ENCODE results near the gene CD55.

Gene CD55

GRCh38 chr1:207331354-207332313 lies 10.2 kb downstream of the CD55 start:
- Mint-ChIP-seq H3K4me3 (no peak overlapping the region), H3K4me1 (ENCODE audit: low read depth) (peaks cover 81% of the 10 kb centered on the region), H3K27ac (no peak overlapping the region), H3K27me3 (peaks cover 1% of the 10 kb centered on the region), H3K9me3 (peaks cover 14% of the 10 kb centered on the region), H3K36me3 (ENCODE audit: low read depth) (peaks cover 95% of the 10 kb centered on the region)

GRCh38 chr1:207333009-207333600 lies 11.6 kb downstream of the CD55 start:
- Mint-ChIP-seq H3K9me3 (peaks cover 18% of the 10 kb centered on the region), H3K4me1 (ENCODE audit: low read depth) (peaks cover 82% of the 10 kb centered on the region), H3K4me3 (peak overlapping the region; percentile 35), H3K27ac (peak overlapping the region; percentile 99), H3K27me3 (peaks cover 3% of the 10 kb centered on the region), H3K36me3 (ENCODE audit: low read depth) (peaks cover 95% of the 10 kb centered on the region)

- Mint-ChIP-seq H3K36me3 (ENCODE audit: low read depth) (peaks cover 95% of the 10 kb centered on the region), H3K9me3 (peaks cover 18% of the 10 kb centered on the region), H3K27me3 (peaks cover 3% of the 10 kb centered on the region), H3K4me3 (peak overlapping the region; percentile 35), H3K4me1 (ENCODE audit: low read depth) (peaks cover 82% of the 10 kb centered on the region), H3K27ac (peak overlapping the region; percentile 99)
These were observed 12.1 kb downstream of the CD55 start for GRCh38 chr1:207333620-207334019.

- peaks cover 3% of the 10 kb centered on the region for H3K27me3 Mint-ChIP-seq
- peaks cover 93% of the 10 kb centered on the region for H3K36me3 Mint-ChIP-seq (ENCODE audit: low read depth)
- peak overlapping the region; percentile 99 for H3K27ac Mint-ChIP-seq
- H3K4me1 Mint-ChIP-seq (ENCODE audit: low read depth): peaks cover 80% of the 10 kb centered on the region
- H3K9me3 Mint-ChIP-seq: peaks cover 18% of the 10 kb centered on the region
- H3K4me3 Mint-ChIP-seq: peak overlapping the region; percentile 20
These were observed 12.9 kb downstream of the CD55 start for GRCh38 chr1:207334337-207334736.

DNA sequence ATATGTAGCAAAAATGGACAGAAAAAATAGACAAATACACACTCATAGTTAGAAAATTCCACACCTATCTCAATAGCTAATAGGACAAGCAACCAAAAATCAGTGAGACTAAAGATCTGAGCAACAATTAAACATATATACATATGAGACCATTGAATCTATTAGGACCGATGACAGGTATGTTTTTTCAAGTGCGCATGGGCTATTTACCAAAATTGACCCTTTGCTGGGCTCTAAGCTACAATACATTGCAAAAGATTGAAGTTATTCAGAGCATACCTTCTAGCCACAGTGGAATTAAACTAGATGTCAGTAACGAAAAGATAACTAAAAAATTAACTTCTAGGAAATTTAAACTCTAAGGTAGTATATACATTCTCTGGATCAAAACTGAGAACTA lies 13.7 kb downstream of the CD55 start:
- Mint-ChIP-seq H3K4me3 (peak overlapping the region; percentile 40), H3K27me3 (peaks cover 3% of the 10 kb centered on the region), H3K9me3 (peaks cover 18% of the 10 kb centered on the region), H3K36me3 (ENCODE audit: low read depth) (peaks cover 93% of the 10 kb centered on the region), H3K27ac (peak overlapping the region; percentile 99), H3K4me1 (ENCODE audit: low read depth) (peaks cover 79% of the 10 kb centered on the region)

DNA sequence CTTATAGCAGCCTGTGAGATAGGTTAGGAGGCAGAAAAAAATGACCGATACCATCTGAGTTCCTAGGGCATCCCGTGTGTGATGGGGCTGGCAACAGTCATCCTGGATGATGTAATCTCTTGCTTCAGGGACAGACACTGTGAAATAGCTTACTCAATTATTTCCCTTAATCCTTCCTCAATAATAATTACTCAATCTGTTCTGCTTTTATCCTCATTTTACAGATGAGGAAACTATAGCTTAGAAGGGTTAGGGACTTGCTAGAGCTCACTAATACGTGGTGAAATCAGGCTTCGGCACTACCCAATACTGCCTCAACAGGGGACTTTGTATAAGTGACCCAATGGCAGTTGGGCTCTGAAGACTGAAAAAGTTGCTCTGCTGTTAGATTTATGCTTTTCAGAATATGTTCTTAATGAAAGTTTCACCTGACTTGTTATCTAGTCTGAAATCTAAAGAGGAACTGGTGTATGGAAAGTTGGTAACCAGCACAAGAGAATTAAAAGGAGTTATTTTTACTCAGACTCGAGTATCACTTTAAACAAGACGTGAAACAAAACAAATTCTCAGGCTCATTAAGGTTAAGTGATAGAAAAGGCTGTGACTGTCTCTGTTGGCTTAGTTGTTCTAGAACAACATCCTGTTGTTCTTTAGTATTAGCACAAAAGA lies 14.4 kb downstream of the CD55 start:
- Mint-ChIP-seq H3K9me3 (peaks cover 19% of the 10 kb centered on the region), H3K27ac (peak overlapping the region; percentile 99), H3K4me1 (ENCODE audit: low read depth) (peaks cover 76% of the 10 kb centered on the region), H3K4me3 (peak overlapping the region; percentile 80), H3K36me3 (ENCODE audit: low read depth) (peaks cover 91% of the 10 kb centered on the region), H3K27me3 (peaks cover 3% of the 10 kb centered on the region)

DNA sequence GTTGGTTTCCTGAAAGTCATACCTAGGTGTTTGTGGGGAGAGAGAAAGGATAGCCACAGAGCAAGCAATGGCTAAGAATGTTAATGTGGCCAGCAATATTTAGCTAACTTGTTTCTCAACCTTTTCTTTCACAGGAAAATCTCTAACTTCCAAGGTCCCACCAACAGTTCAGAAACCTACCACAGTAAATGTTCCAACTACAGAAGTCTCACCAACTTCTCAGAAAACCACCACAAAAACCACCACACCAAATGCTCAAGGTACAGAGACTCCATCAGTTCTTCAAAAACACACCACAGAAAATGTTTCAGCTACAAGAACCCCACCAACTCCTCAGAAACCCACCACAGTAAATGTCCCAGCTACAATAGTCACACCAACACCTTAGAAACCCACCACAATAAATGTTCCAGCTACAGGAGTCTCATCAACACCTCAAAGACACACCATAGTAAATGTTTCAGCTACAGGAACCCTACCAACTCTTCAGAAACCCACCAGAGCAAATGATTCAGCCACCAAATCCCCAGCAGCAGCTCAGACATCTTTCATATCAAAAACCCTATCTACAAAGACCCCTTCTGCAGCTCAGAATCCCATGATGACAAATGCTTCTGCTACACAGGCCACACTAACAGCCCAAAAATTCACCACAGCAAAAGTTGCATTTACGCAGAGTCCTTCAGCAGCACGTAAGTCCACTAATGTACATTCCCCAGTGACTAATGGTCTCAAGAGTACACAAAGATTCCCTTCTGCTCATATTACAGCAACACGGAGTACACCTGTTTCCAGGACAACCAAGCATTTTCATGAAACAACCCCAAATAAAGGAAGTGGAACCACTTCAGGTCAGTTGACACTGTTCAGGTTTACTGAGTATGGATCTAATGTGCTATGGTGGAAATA lies 15.3 kb downstream of the CD55 start:
- Mint-ChIP-seq H3K9me3 (peaks cover 25% of the 10 kb centered on the region), H3K27me3 (peaks cover 3% of the 10 kb centered on the region), H3K4me1 (ENCODE audit: low read depth) (peaks cover 86% of the 10 kb centered on the region), H3K4me3 (peak overlapping the region; percentile 80), H3K36me3 (ENCODE audit: low read depth) (peaks cover 91% of the 10 kb centered on the region), H3K27ac (peak overlapping the region; percentile 99)

GRCh38 chr1:207342332-207342731 lies 20.9 kb downstream of the CD55 start:
- no peaks in the 10 kb centered on the region for H3K27me3 Mint-ChIP-seq
- peaks cover 91% of the 10 kb centered on the region for H3K4me1 Mint-ChIP-seq (ENCODE audit: low read depth)
- peak overlapping the region; percentile 77 for H3K27ac Mint-ChIP-seq
- peaks cover 7% of the 10 kb centered on the region for H3K9me3 Mint-ChIP-seq
- peak overlapping the region; percentile 64 for H3K4me3 Mint-ChIP-seq
- peaks cover 92% of the 10 kb centered on the region for H3K36me3 Mint-ChIP-seq (ENCODE audit: low read depth)

- peaks cover 92% of the 10 kb centered on the region for H3K36me3 Mint-ChIP-seq (ENCODE audit: low read depth)
- peaks cover 91% of the 10 kb centered on the region for H3K4me1 Mint-ChIP-seq (ENCODE audit: low read depth)
- H3K27ac Mint-ChIP-seq: peak overlapping the region; percentile 77
- peak overlapping the region; percentile 64 for H3K4me3 Mint-ChIP-seq
- H3K9me3 Mint-ChIP-seq: peaks cover 7% of the 10 kb centered on the region
- no peaks in the 10 kb centered on the region for H3K27me3 Mint-ChIP-seq
These were observed 22.2 kb downstream of the CD55 start for GRCh38 chr1:207343675-207344074.

DNA sequence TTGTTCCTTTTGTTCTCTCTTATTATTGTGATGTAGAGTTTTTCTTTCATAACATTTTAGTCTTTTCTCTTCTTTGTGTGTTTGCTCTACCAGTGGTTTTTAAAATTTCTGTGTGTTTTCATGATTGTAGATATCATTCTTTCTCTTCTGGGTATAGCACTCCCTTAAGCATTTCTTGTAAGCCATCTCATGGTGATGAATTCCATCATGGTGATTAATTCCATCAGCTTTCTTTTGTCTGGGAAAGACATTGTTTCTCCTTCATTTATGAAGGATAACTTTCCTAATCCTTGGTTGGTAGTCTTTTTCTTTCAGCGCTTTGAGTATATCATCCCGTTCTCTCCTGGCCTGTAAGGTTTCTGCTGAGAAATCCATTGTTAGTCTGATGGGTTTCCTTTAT lies 22.7 kb downstream of the CD55 start:
- H3K4me1 Mint-ChIP-seq (ENCODE audit: low read depth): peaks cover 90% of the 10 kb centered on the region
- no peaks in the 10 kb centered on the region for H3K27me3 Mint-ChIP-seq
- peaks cover 7% of the 10 kb centered on the region for H3K9me3 Mint-ChIP-seq
- peaks cover 94% of the 10 kb centered on the region for H3K36me3 Mint-ChIP-seq (ENCODE audit: low read depth)
- H3K27ac Mint-ChIP-seq: peak overlapping the region; percentile 77
- peak overlapping the region; percentile 5 for H3K4me3 Mint-ChIP-seq

- Mint-ChIP-seq H3K4me1 (ENCODE audit: low read depth) (peaks cover 95% of the 10 kb centered on the region), H3K27ac (peak overlapping the region; percentile 69), H3K36me3 (ENCODE audit: low read depth) (peaks cover 96% of the 10 kb centered on the region), H3K9me3 (peaks cover 7% of the 10 kb centered on the region), H3K27me3 (no peaks in the 10 kb centered on the region), H3K4me3 (peak overlapping the region; percentile 39)
These were observed 24.4 kb downstream of the CD55 start for GRCh38 chr1:207345644-207346477.

- Mint-ChIP-seq H3K27ac (no peak overlapping the region), H3K27me3 (no peaks in the 10 kb centered on the region), H3K36me3 (ENCODE audit: low read depth) (peaks cover 95% of the 10 kb centered on the region), H3K4me1 (ENCODE audit: low read depth) (peaks cover 94% of the 10 kb centered on the region), H3K4me3 (no peak overlapping the region), H3K9me3 (peaks cover 5% of the 10 kb centered on the region)
These were observed 25.0 kb downstream of the CD55 start for GRCh38 chr1:207346513-207346912.

DNA sequence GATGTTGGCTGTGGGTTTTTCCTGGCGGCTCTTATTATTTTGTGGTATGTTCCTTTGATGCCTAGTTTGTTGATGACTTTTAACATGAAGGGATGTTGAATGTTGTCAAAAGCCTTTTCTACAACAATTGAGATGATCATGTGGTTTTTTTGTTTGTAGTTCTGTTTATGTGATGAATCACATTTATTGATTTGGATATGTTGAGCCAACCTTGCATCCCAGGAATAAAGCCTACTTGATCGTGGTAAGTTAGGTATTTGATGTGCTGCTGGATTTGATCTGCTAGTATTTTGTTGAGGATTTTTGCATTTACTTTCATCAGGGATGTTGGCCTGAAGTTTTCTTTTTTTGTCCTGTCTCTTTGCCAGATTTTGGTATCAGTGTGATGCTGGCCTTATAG lies 28.5 kb downstream of the CD55 start:
- H3K36me3 Mint-ChIP-seq (ENCODE audit: low read depth): peaks cover 96% of the 10 kb centered on the region

More for the DNA sequence above, 28.5 kb downstream of the CD55 start:
- H3K27ac Mint-ChIP-seq: no peak overlapping the region
- no peak overlapping the region for H3K4me3 Mint-ChIP-seq
- H3K9me3 Mint-ChIP-seq: peaks cover 5% of the 10 kb centered on the region
- H3K27me3 Mint-ChIP-seq: no peaks in the 10 kb centered on the region
- H3K4me1 Mint-ChIP-seq (ENCODE audit: low read depth): peaks cover 89% of the 10 kb centered on the region

Measured in stimulated activated naive CD8-positive, alpha-beta T cell treated with anti-CD3 and anti-CD28 coated beads, Interleukin-15, Interleukin-2, amounts not matched to agents 100 ng/mL and 50 ng/mL, for 24 hours (primary cell).